Measurements from ENCODE around the gene EEF2KMT. TPM values are rescaled to one million over a fixed set of nuclear protein-coding genes. Genes with fewer than 3 reads are reported as not detected.

Gene EEF2KMT
- total RNA-seq, 1 experiment from 2014 or later, result 13.9 TPM

DNA sequence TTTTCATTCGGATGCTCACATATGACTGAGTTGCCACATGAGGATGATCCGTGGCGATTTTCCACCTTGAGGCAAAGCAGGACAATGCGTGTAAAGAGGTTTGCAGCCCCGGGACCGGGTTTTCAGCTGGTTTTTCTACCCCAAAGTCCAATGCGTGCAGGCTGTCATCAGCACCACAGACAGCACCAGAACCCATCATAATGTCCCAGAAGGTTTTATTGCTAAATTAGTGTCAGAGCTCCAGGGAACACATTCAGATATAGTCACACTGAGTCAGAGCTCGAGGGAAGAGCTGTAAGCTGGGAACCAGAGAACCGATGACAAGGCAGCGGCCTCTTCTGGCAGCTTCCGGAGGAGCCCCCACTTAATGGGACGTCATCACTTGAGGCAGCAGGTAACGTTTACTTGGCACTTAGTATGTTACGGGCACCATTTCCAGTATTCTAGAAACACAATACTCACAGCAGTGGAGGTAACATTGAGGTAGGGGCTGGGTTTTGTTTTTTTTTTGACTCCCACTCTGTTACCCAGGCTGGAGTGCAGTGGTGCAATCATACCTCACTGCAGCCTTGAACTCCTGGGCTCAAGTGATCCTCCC is 54.9 kb downstream of the EEF2KMT start:
- no peaks in the 10 kb centered on the region for H3K27me3 ChIP-seq (replicated peaks; ENCODE audit: control insufficient read depth, insufficient read depth, low read length)
- Mint-ChIP-seq H3K4me3 (ENCODE audit: unreplicated experiment) (no peak overlapping the region), H3K4me1 (ENCODE audit: low read depth, unreplicated experiment) (peaks cover 9% of the 10 kb centered on the region), H3K36me3 (ENCODE audit: insufficient read depth, unreplicated experiment) (no peaks in the 10 kb centered on the region), H3K27ac (ENCODE audit: unreplicated experiment) (no peak overlapping the region), H3K9me3 (ENCODE audit: unreplicated experiment) (no peaks in the 10 kb centered on the region), H3K27me3 (ENCODE audit: insufficient read depth, unreplicated experiment) (no peaks in the 10 kb centered on the region)
- no peak overlapping the region for H3K4me3 ChIP-seq (ENCODE audit: low read depth, low read length)
- BruUV-seq (replicated peaks), result no TSS peak
- H3K9me3 ChIP-seq, result no peaks in the 10 kb centered on the region
- DNase-seq, result no peak
- no peaks in the 10 kb centered on the region for H3K36me3 ChIP-seq (ENCODE audit: control insufficient read depth, insufficient read depth, low read length)
- ChIA-PET CTCF (interaction anchor here (0.7 to 0.9 kb wide), 2 partner anchors 9 to 85 kb away, joined by 3 read pairs; partner anchors contain the start of genes NAGPA and SEC14L5), POLR2A (no interaction called here)
- TF ChIP-seq, protein P1, sequence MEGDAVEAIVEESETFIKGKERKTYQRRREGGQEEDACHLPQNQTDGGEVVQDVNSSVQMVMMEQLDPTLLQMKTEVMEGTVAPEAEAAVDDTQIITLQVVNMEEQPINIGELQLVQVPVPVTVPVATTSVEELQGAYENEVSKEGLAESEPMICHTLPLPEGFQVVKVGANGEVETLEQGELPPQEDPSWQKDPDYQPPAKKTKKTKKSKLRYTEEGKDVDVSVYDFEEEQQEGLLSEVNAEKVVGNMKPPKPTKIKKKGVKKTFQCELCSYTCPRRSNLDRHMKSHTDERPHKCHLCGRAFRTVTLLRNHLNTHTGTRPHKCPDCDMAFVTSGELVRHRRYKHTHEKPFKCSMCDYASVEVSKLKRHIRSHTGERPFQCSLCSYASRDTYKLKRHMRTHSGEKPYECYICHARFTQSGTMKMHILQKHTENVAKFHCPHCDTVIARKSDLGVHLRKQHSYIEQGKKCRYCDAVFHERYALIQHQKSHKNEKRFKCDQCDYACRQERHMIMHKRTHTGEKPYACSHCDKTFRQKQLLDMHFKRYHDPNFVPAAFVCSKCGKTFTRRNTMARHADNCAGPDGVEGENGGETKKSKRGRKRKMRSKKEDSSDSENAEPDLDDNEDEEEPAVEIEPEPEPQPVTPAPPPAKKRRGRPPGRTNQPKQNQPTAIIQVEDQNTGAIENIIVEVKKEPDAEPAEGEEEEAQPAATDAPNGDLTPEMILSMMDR (IDR thresholded peaks at IDR 0.05; ENCODE audit: insufficient read depth in 1 of 2, low read depth in 1 of 2, low read length in 1 of 2, severe bottlenecking in 1 of 2, unreplicated experiment in 1 of 2), result peak in 1 of 2 experiments; percentile 32
- intact Hi-C loops (cut with micrococcal nuclease; ENCODE audit: unreplicated experiment), result no loop called here
- H3K4me1 ChIP-seq, result peaks cover 5% of the 10 kb centered on the region; the same call in 1 of the 2 replicates

DNA sequence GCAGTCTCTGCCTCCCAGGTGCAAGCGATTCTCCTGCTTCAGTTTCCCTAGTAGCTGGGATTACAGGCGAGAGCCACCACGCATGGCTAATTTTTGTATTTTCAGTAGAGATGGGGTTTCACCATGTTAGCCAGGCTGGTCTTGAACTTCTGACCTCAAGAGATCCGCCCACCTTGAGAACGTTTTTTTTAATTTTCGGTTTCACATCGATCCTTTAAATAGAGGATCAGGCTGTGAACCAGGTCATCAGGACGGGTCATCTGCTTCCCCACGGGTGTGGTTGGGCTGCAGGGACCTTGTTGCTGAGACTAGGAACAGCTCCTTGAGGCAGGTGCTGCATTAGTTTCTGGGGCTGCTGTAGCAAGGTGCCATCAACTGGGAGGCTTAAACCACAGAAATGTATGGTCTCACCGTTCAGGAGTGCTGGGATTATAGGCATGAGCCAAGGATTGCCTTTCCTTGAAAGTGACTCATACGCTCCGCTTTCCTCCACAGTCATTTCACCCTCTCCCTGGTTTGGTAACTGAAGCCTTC is 55.9 kb downstream of the EEF2KMT start:
- no peak overlapping the region for H3K27ac Mint-ChIP-seq (ENCODE audit: unreplicated experiment)
- intact Hi-C loops (cut with micrococcal nuclease; ENCODE audit: unreplicated experiment), result no loop called here
- H3K4me1 ChIP-seq, result peaks cover 7% of the 10 kb centered on the region
- H3K27me3 ChIP-seq (replicated peaks; ENCODE audit: control insufficient read depth, insufficient read depth, low read length), result no peaks in the 10 kb centered on the region
- no peaks in the 10 kb centered on the region for H3K9me3 ChIP-seq
- H3K27me3 Mint-ChIP-seq (ENCODE audit: insufficient read depth, unreplicated experiment), result no peaks in the 10 kb centered on the region
- BruUV-seq (replicated peaks), result no TSS peak
- H3K36me3 ChIP-seq (ENCODE audit: control insufficient read depth, insufficient read depth, low read length), result no peaks in the 10 kb centered on the region
- peaks cover 12% of the 10 kb centered on the region for H3K4me1 Mint-ChIP-seq (ENCODE audit: low read depth, unreplicated experiment)
- H3K4me3 ChIP-seq (ENCODE audit: low read depth, low read length), result no peak overlapping the region
- POLR2A ChIA-PET, result no interaction called here
- CTCF ChIA-PET, result no interaction called here
- TF ChIP-seq, protein P1 (IDR thresholded peaks at IDR 0.05; ENCODE audit: insufficient read depth in 1 of 2, low read depth in 1 of 2, low read length in 1 of 2, severe bottlenecking in 1 of 2, unreplicated experiment in 1 of 2), result no peak
- no peaks in the 10 kb centered on the region for H3K9me3 Mint-ChIP-seq (ENCODE audit: unreplicated experiment)
- H3K36me3 Mint-ChIP-seq (ENCODE audit: insufficient read depth, unreplicated experiment), result no peaks in the 10 kb centered on the region
- no peak for DNase-seq
- no peak overlapping the region for H3K4me3 Mint-ChIP-seq (ENCODE audit: unreplicated experiment)

DNA sequence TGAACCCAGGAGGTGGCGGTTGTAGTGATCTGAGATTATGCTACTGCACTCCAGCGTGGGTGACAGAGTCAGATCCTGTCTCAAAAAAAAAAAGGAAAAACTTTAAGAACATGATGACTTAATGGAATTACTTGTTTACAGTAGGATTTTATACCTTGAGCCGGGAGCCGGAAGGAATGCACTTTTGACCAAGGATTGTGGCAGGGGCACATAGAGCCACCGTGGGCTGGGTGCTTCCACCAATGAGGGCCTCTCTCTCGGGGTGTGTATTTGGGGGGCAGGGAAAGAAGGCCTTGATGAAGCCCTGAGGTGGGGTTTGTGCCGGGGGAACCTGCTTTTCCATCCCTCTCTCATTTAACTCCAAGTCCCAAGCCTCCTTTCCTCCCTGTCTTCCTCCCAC is 57.1 kb downstream of the EEF2KMT start:
- H3K36me3 Mint-ChIP-seq (ENCODE audit: insufficient read depth, unreplicated experiment), result no peaks in the 10 kb centered on the region
- H3K4me1 Mint-ChIP-seq (ENCODE audit: low read depth, unreplicated experiment), result peaks cover 24% of the 10 kb centered on the region
- POLR2A ChIA-PET, result no interaction called here
- BruUV-seq (replicated peaks), result no TSS peak
- TF ChIP-seq, protein P1 (IDR thresholded peaks at IDR 0.05; ENCODE audit: insufficient read depth in 1 of 2, low read depth in 1 of 2, low read length in 1 of 2, severe bottlenecking in 1 of 2, unreplicated experiment in 1 of 2), result no peak
- CTCF ChIA-PET, result interaction anchor here (0.7 kb wide), 1 partner anchor 18 kb away, joined by 7 read pairs; no protein-coding TSS in a partner anchor
- no peak overlapping the region for H3K4me3 Mint-ChIP-seq (ENCODE audit: unreplicated experiment)
- no peaks in the 10 kb centered on the region for H3K9me3 Mint-ChIP-seq (ENCODE audit: unreplicated experiment)
- no peak overlapping the region for H3K4me3 ChIP-seq (ENCODE audit: low read depth, low read length)
- intact Hi-C loops (cut with micrococcal nuclease; ENCODE audit: unreplicated experiment), result no loop called here
- no peaks in the 10 kb centered on the region for H3K27me3 Mint-ChIP-seq (ENCODE audit: insufficient read depth, unreplicated experiment)
- H3K27me3 ChIP-seq (replicated peaks; ENCODE audit: control insufficient read depth, insufficient read depth, low read length), result no peaks in the 10 kb centered on the region
- H3K9me3 ChIP-seq, result no peaks in the 10 kb centered on the region
- peak in 1 of 2 experiments; percentile 30 for DNase-seq
- no peak overlapping the region for H3K27ac Mint-ChIP-seq (ENCODE audit: unreplicated experiment)
- H3K4me1 ChIP-seq, result peaks cover 19% of the 10 kb centered on the region
- H3K36me3 ChIP-seq (ENCODE audit: control insufficient read depth, insufficient read depth, low read length), result no peaks in the 10 kb centered on the region
